HG03064 (cell line): Measurements from ENCODE around the gene CSMD2.

Experiments
- ATAC-seq: cut with Tn5 transposase; IDR thresholded peaks from one replicate; pipeline ENCODE4 v1.9.1; 2021; ENCODE audit warnings: low read depth; ENCODE audit not compliant: unreplicated experiment

Gene CSMD2

GRCh38 chr1:33828059-33828458 is 337.0 kb downstream of the CSMD2 start:
- no peak for ATAC-seq

- no peak for ATAC-seq
These were observed 338.3 kb downstream of the CSMD2 start for GRCh38 chr1:33826711-33827110.

- no peak for ATAC-seq
These were observed 338.7 kb downstream of the CSMD2 start for GRCh38 chr1:33826311-33826710.

- ATAC-seq = no peak
These were observed 339.5 kb downstream of the CSMD2 start for GRCh38 chr1:33825506-33825905.

- ATAC-seq = no peak
These were observed 340.1 kb downstream of the CSMD2 start for GRCh38 chr1:33824971-33825370.

- ATAC-seq = no peak
These were observed 340.7 kb downstream of the CSMD2 start for GRCh38 chr1:33824321-33824720.

GRCh38 chr1:33823830-33824229 is 341.2 kb downstream of the CSMD2 start:
- no peak for ATAC-seq

- no peak for ATAC-seq
These were observed 341.6 kb downstream of the CSMD2 start for GRCh38 chr1:33823401-33823800.

- ATAC-seq = no peak
These were observed 342.6 kb downstream of the CSMD2 start for GRCh38 chr1:33822396-33822795.

- no peak for ATAC-seq
These were observed 343.7 kb downstream of the CSMD2 start for GRCh38 chr1:33821291-33821690.

- ATAC-seq = no peak
These were observed 344.2 kb downstream of the CSMD2 start for GRCh38 chr1:33820804-33821203.

GRCh38 chr1:33819913-33820311 is 345.1 kb downstream of the CSMD2 start:
- no peak for ATAC-seq

GRCh38 chr1:33819290-33819912 is 345.6 kb downstream of the CSMD2 start:
- no peak for ATAC-seq

- ATAC-seq = no peak
These were observed 347.0 kb downstream of the CSMD2 start for GRCh38 chr1:33818071-33818470.

GRCh38 chr1:33815061-33815460 is 350.0 kb downstream of the CSMD2 start:
- no peak for ATAC-seq

GRCh38 chr1:33814166-33814565 is 350.9 kb downstream of the CSMD2 start:
- ATAC-seq = no peak

- ATAC-seq = no peak
These were observed 354.5 kb downstream of the CSMD2 start for GRCh38 chr1:33810571-33810970.

- no peak for ATAC-seq
These were observed 359.0 kb downstream of the CSMD2 start for GRCh38 chr1:33805988-33806387.

- no peak for ATAC-seq
These were observed 362.8 kb downstream of the CSMD2 start for GRCh38 chr1:33802268-33802667.

GRCh38 chr1:33797849-33798248 is 367.2 kb downstream of the CSMD2 start:
- no peak for ATAC-seq

GRCh38 chr1:33792651-33793050 is 372.4 kb downstream of the CSMD2 start:
- no peak for ATAC-seq

- no peak for ATAC-seq
These were observed 372.8 kb downstream of the CSMD2 start for GRCh38 chr1:33792216-33792615.

- no peak for ATAC-seq
These were observed 373.8 kb downstream of the CSMD2 start for GRCh38 chr1:33791251-33791650.
